ENCODE measurements around the gene ANKFY1. TPM values are rescaled to one million over a fixed set of nuclear protein-coding genes. Genes with fewer than 3 reads are reported as not detected.
A peak's percentile ranks its signal among the peaks of the same experiment; 100 is the strongest.

ANKFY1 gene, protein sequence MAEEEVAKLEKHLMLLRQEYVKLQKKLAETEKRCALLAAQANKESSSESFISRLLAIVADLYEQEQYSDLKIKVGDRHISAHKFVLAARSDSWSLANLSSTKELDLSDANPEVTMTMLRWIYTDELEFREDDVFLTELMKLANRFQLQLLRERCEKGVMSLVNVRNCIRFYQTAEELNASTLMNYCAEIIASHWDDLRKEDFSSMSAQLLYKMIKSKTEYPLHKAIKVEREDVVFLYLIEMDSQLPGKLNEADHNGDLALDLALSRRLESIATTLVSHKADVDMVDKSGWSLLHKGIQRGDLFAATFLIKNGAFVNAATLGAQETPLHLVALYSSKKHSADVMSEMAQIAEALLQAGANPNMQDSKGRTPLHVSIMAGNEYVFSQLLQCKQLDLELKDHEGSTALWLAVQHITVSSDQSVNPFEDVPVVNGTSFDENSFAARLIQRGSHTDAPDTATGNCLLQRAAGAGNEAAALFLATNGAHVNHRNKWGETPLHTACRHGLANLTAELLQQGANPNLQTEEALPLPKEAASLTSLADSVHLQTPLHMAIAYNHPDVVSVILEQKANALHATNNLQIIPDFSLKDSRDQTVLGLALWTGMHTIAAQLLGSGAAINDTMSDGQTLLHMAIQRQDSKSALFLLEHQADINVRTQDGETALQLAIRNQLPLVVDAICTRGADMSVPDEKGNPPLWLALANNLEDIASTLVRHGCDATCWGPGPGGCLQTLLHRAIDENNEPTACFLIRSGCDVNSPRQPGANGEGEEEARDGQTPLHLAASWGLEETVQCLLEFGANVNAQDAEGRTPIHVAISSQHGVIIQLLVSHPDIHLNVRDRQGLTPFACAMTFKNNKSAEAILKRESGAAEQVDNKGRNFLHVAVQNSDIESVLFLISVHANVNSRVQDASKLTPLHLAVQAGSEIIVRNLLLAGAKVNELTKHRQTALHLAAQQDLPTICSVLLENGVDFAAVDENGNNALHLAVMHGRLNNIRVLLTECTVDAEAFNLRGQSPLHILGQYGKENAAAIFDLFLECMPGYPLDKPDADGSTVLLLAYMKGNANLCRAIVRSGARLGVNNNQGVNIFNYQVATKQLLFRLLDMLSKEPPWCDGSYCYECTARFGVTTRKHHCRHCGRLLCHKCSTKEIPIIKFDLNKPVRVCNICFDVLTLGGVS
- 10 to 100 TPM; 39.8 to 40.7 TPM for total RNA-seq

DNA sequence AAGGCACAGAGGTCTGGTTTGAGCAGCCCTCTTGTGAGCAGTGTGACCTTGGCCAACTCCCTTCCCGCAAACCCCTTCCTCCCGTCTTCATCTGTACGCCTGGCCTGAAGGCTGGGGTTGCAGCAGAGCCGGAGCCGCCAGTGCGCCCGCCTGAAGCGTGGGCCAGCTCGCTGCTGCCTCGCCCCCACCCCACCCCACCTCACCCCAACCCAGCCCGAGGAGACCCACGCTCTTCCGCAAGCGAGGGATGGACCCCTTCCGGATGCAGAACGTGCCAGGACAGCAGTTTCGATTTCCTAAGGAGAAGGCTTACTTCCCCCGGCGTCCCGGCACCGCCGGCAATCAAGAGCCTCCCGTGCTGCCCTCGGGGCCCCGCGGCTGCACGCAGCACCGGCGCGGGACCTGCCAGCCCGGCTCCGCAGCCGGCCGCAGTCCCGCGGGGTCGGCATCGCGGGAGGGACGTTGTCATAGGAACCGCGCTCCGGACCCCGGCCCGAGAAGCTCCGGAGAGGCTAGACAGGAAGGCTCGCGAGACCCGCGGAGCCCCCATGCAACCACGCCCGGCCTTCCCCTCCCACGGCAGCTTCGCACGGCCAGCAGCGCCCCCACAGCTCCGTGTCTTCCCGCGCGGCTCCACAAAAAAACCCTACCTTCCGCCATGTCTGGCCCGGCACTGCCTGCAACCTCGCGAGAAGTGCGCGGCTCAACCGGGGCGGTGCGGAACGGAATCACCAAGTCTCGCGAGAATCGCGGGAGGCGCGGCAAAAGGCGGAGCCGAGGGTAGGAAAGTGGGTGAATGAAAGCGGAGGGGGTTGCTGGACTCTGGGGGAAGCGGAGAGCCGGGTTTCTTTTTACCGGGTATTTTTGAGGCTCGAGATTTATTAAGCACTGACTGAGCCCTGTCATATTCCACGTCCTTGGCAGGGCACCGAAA is at the start of gene ANKFY1:
TSS of gene ANKFY1 (minus strand) at position 698 of the 934 bp plus-strand sequence. CDS start at position 660, 38 bp downstream.
- CTCF ChIA-PET, result interaction anchor here (0.9 to 6.1 kb wide), 3 partner anchors 13 to 149 kb away, joined by 3 to 40 read pairs (median 3); no protein-coding TSS in a partner anchor
- Mint-ChIP-seq H3K27ac (peak within 1 kb of the TSS; percentile 96), H3K27me3 (no peaks in the 10 kb centered on the region), H3K9me3 (ENCODE audit: low read depth) (peaks cover 6% of the 10 kb centered on the region), H3K4me1 (peaks cover 35% of the 10 kb centered on the region), H3K4me3 (peak within 1 kb of the TSS; percentile 97), H3K36me3 (ENCODE audit: low read depth) (peaks cover 23% of the 10 kb centered on the region)
- POLR2A ChIA-PET, result interaction anchor here (0.6 kb wide), 1 partner anchor 200 kb away, joined by 5 read pairs; no protein-coding TSS in a partner anchor
- peak; percentile 99 for ATAC-seq
- intact Hi-C loops (cut with DNase I, micrococcal nuclease), result loop anchor here (1.0 to 5.0 kb wide), 10 partner anchors 48 to 929 kb away; partner anchors contain the start of genes CYB5D2 (in 2 of the 2), UBE2G1 (in 2 of the 2), ZZEF1 (in 2 of the 2) and CAMKK1 (in 1 of the 2)
- DNase-seq, result peak; percentile 99

DNA sequence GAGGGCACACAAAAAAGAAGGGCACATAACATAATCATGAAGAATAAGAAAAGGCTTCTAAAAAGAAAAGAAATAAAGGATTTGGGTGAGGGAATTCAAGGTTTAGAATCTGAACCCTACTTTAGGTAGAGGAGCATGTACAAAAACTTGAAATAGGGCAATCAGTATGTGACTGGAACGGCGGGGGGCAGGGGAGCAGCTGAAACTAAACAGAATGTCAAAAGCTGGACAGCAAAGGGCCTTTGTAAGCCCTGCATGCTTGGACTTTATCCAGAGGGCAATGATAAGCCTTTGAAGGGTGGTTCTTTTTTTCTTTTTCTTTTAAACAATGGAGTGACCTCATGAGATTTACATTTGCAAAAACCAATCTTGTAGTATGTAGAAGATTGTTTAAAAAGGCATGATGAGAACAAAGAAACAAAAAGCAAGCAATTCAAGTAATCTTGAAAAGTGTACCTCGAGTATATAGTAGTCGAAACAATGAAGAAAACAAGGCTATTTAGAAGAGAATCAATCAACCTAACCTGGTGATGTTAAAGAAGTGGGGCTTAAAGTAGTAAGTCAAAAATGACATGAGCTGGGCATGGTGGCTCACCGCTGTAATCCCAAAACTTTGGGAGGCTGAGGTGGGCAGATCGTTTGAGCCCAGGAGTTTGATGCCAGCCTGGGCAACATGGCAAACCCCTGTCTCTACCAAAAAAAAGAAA is 46.7 kb upstream of the ANKFY1 start:
- peaks cover 4% of the 10 kb centered on the region for H3K36me3 Mint-ChIP-seq (ENCODE audit: low read depth)
- DNase-seq, result no peak
- intact Hi-C loops (cut with DNase I, micrococcal nuclease), result no loop called here
- POLR2A ChIA-PET, result no interaction called here
- H3K27ac Mint-ChIP-seq, result peak overlapping the region; percentile 51
- peaks cover 64% of the 10 kb centered on the region for H3K4me1 Mint-ChIP-seq
- no peak for ATAC-seq
- no peaks in the 10 kb centered on the region for H3K9me3 Mint-ChIP-seq (ENCODE audit: low read depth)
- no peak overlapping the region for H3K4me3 Mint-ChIP-seq
- no peaks in the 10 kb centered on the region for H3K27me3 Mint-ChIP-seq
- CTCF ChIA-PET, result no interaction called here

DNA sequence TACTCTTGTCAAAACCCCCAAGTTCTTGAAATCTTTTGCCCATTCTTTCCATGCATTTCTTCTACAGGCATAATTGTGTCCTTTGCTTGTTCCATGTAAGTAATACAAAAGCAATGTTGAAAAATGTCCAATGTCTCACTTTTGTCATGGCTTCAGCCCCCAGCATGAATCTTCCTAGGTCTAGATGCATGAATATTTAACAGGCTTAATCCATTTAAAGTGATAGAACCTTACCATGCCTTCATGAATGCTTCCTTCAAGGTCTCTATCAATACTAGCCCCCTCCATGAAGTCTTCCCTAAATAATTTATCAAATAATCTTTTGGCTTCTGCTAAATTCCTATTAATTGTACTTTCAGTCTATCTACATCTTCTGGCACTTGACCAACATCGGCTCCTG is 46.1 kb upstream of the ANKFY1 start:
- Mint-ChIP-seq H3K27me3 (no peaks in the 10 kb centered on the region), H3K4me1 (peaks cover 61% of the 10 kb centered on the region), H3K36me3 (ENCODE audit: low read depth) (peaks cover 5% of the 10 kb centered on the region), H3K4me3 (no peak overlapping the region), H3K9me3 (ENCODE audit: low read depth) (no peaks in the 10 kb centered on the region), H3K27ac (peak overlapping the region; percentile 51)
- DNase-seq (no peak), ATAC-seq (no peak)
- intact Hi-C loops (cut with DNase I, micrococcal nuclease), result no loop called here
- POLR2A ChIA-PET, result no interaction called here
- CTCF ChIA-PET, result no interaction called here

DNA sequence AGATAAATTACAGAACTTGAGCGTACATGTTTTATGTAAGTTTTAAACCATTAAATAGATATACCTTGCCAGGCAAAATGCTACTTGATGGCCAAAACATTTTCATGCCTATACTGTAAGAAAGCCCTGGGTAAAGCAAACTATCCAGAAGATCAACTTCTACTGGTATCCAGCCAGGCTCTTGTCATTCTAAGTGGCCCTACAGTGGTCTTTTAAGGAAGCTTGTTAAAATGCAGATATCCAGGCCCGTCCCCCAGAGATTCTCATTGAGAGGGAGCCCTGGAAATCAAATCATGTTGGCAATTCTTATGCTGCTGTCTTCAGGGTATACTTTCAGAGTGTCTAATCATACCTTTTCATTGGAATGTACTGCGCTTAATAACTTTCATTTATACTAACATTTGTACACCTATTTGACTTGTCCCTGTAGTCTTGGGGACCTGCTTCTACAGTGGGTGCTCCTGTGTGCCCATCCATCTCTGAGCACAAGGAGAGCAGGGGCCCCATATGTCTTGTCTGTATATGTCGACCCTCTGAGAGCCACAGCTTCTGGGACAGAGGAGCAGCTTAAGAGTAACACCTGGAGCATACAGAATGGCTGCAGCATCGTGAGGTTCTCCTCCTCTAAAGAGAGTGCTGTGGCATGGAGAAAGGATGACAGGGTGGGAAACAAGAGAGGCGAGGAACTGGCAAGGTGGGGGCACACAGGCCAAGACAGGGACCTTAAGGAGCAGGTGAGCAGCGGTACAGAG is 43.6 kb upstream of the ANKFY1 start:
- CTCF ChIA-PET, result interaction anchor here (0.6 to 1.5 kb wide), 5 partner anchors 10 to 93 kb away, joined by 3 to 4 read pairs (median 4); no protein-coding TSS in a partner anchor
- H3K27ac Mint-ChIP-seq, result peak overlapping the region; percentile 16

DNA sequence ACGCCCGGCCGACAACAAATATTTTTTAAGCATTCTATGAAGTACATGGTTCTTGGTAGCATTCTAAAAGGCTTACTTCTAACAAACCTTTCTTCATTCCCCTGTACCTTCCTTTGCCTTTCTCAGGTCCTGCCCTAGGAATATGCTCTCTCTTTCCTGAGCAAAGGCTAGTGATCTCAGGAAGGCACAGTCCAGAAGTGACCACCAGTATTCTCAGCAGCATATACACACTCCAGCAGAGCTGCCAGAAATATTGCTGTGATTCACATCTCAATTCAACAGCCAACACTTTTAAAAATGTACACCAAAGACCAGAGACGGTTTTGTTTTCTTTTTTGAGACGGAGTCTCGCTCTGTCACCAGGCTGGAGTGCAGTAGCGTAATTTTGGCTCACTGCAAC is 41.4 kb upstream of the ANKFY1 start:
- no peak for ATAC-seq
- POLR2A ChIA-PET, result no interaction called here
- no peak for DNase-seq
- intact Hi-C loops (cut with DNase I, micrococcal nuclease), result no loop called here
- peaks cover 20% of the 10 kb centered on the region for H3K4me1 Mint-ChIP-seq
- H3K27me3 Mint-ChIP-seq, result no peaks in the 10 kb centered on the region
- CTCF ChIA-PET, result interaction anchor here (0.9 to 1.4 kb wide), 6 partner anchors 13 to 89 kb away, joined by 3 to 5 read pairs (median 4); no protein-coding TSS in a partner anchor
- H3K36me3 Mint-ChIP-seq (ENCODE audit: low read depth), result peaks cover 11% of the 10 kb centered on the region
- no peak overlapping the region for H3K4me3 Mint-ChIP-seq
- H3K27ac Mint-ChIP-seq, result no peak overlapping the region
- no peaks in the 10 kb centered on the region for H3K9me3 Mint-ChIP-seq (ENCODE audit: low read depth)

More for the DNA sequence above, 43.6 kb upstream of the ANKFY1 start:
- DNase-seq, result no peak
- no peak overlapping the region for H3K4me3 Mint-ChIP-seq
- H3K36me3 Mint-ChIP-seq (ENCODE audit: low read depth), result peaks cover 7% of the 10 kb centered on the region
- POLR2A ChIA-PET, result no interaction called here
- H3K27me3 Mint-ChIP-seq, result no peaks in the 10 kb centered on the region
- intact Hi-C loops (cut with DNase I, micrococcal nuclease), result no loop called here
- peaks cover 38% of the 10 kb centered on the region for H3K4me1 Mint-ChIP-seq
- no peaks in the 10 kb centered on the region for H3K9me3 Mint-ChIP-seq (ENCODE audit: low read depth)
- ATAC-seq, result no peak

DNA sequence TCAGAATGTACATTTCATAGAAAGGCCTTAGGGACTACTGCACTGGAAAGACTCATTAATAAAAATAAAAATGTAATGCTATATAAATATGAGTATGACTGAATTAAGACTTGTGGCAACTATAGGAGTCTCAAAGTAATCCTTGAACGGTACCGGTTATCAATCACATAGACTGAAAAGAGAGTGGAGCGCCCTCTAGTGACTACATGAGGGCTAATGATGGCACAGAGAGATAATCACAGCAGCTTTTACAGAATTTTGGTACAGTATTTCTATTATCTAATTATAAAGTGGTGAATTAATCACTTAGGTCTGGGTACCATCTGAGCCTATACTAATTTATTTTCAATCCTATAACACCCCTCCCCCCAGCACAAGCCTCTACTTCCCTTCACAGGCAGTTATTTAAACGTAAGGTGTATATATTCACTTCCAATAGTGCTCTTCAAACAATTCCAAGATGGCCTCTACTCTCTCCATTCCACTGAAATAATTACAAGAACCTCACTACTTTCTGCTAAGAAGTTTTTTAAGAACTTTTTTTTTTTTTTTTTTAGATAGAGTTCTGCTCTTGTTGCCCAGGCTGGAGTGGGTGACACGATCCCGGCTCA is 40.7 kb upstream of the ANKFY1 start:
- Mint-ChIP-seq H3K4me1 (peaks cover 13% of the 10 kb centered on the region), H3K9me3 (ENCODE audit: low read depth) (no peaks in the 10 kb centered on the region), H3K27me3 (no peaks in the 10 kb centered on the region), H3K27ac (no peak overlapping the region), H3K4me3 (no peak overlapping the region), H3K36me3 (ENCODE audit: low read depth) (peaks cover 11% of the 10 kb centered on the region)
- intact Hi-C loops (cut with DNase I, micrococcal nuclease), result loop anchor here (1.0 kb wide), 2 partner anchors 89 to 109 kb away; no protein-coding TSS in a partner anchor
- DNase-seq, result peak; percentile 73
- ChIA-PET POLR2A (no interaction called here), CTCF (interaction anchor here (0.6 to 1.7 kb wide), 11 partner anchors 9 to 89 kb away, joined by 3 to 8 read pairs (median 4); no protein-coding TSS in a partner anchor)
- peak; percentile 88 for ATAC-seq

DNA sequence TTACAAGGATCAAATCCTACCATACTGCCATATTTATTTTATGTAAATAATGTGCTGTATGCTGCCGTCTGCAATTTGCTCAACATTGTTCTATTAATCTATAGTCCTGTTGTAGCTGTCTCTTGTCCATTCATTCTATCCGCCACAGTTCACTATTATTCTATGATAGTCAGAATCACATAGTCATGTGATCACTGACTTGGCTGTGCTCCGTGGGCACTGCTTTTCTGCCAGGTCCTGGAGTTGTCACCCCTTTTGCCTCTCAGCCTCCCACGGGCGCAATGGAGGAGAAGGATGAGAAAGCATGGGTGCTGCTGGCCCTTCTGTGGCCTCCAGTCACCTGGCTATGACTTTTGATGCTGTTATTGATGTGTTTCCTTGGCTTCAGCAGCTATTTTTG is 37.3 kb upstream of the ANKFY1 start:
- Mint-ChIP-seq H3K36me3 (ENCODE audit: low read depth) (peaks cover 12% of the 10 kb centered on the region), H3K4me3 (no peak overlapping the region), H3K4me1 (peaks cover 7% of the 10 kb centered on the region), H3K27me3 (no peaks in the 10 kb centered on the region), H3K27ac (no peak overlapping the region), H3K9me3 (ENCODE audit: low read depth) (no peaks in the 10 kb centered on the region)
- intact Hi-C loops (cut with DNase I, micrococcal nuclease), result no loop called here
- ChIA-PET POLR2A (no interaction called here), CTCF (interaction anchor here (1.0 kb wide), 1 partner anchor 88 kb away, joined by 3 read pairs; no protein-coding TSS in a partner anchor)
- no peak for ATAC-seq
- DNase-seq, result no peak

DNA sequence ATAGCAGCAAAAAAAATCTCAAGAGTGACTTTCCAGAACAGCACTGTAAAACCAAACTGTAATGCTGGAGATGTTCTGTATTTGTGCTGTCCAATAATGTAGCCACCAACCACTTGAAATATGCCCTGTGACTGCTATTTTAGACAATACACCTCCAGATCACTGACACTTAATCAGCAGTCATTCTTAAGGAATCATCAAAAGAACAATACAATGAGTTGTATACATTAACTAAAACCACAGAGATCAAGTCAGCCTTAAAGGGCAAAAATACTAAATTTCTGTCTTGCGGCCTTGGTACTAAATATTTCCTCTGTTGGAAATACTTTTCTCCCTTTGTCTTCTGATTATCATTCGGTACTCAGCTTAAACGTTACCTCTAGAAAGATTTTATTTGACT is 33.6 kb upstream of the ANKFY1 start:
- CTCF ChIA-PET, result interaction anchor here (0.6 to 2.2 kb wide), 5 partner anchors 9 to 128 kb away, joined by 3 to 9 read pairs (median 4); no protein-coding TSS in a partner anchor
- POLR2A ChIA-PET, result no interaction called here

DNA sequence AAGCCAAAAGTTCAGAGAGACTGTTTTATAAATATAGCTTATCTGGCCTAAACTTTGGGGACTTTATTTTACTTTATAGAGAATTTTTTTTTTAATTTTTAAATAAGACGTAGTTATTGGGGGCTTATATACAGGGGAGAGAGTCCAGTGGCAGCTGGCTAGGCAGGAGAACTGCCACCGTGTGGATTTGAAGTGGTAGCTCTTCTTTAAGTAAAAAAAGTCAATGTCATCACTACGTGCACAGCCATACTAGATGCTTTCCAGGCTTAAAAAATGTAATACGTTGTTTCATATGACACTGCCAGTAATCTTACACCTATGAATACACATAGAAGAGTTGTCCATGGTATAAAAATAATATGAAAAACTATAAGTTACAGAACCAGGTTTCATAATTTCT is 31.9 kb upstream of the ANKFY1 start:
- Mint-ChIP-seq H3K4me3 (no peak overlapping the region), H3K27ac (no peak overlapping the region), H3K36me3 (ENCODE audit: low read depth) (peaks cover 8% of the 10 kb centered on the region), H3K9me3 (ENCODE audit: low read depth) (no peaks in the 10 kb centered on the region), H3K27me3 (no peaks in the 10 kb centered on the region), H3K4me1 (peaks cover 7% of the 10 kb centered on the region)
- no peak for ATAC-seq
- DNase-seq, result no peak
- intact Hi-C loops (cut with DNase I, micrococcal nuclease), result no loop called here
- CTCF ChIA-PET, result interaction anchor here (0.8 to 1.2 kb wide), 2 partner anchors 8 to 47 kb away, joined by 3 read pairs; no protein-coding TSS in a partner anchor
- POLR2A ChIA-PET, result no interaction called here

More for the DNA sequence above, 33.6 kb upstream of the ANKFY1 start:
- intact Hi-C loops (cut with DNase I, micrococcal nuclease), result no loop called here
- Mint-ChIP-seq H3K27ac (peak overlapping the region; percentile 1), H3K9me3 (ENCODE audit: low read depth) (no peaks in the 10 kb centered on the region), H3K36me3 (ENCODE audit: low read depth) (peaks cover 10% of the 10 kb centered on the region), H3K27me3 (no peaks in the 10 kb centered on the region), H3K4me3 (no peak overlapping the region), H3K4me1 (peaks cover 9% of the 10 kb centered on the region)
- no peak for ATAC-seq
- no peak for DNase-seq

Measured in activated CD4-positive, alpha-beta T cell treated with anti-CD3 and anti-CD28 coated beads for 36 hours (primary cell).